Measurements from ENCODE around the gene JMJD4. TPM values are rescaled to one million over a fixed set of nuclear protein-coding genes. Genes with fewer than 3 reads are reported as not detected.

JMJD4 gene
- total RNA-seq, 1 experiment from 2014 or later = 14.3 TPM

DNA sequence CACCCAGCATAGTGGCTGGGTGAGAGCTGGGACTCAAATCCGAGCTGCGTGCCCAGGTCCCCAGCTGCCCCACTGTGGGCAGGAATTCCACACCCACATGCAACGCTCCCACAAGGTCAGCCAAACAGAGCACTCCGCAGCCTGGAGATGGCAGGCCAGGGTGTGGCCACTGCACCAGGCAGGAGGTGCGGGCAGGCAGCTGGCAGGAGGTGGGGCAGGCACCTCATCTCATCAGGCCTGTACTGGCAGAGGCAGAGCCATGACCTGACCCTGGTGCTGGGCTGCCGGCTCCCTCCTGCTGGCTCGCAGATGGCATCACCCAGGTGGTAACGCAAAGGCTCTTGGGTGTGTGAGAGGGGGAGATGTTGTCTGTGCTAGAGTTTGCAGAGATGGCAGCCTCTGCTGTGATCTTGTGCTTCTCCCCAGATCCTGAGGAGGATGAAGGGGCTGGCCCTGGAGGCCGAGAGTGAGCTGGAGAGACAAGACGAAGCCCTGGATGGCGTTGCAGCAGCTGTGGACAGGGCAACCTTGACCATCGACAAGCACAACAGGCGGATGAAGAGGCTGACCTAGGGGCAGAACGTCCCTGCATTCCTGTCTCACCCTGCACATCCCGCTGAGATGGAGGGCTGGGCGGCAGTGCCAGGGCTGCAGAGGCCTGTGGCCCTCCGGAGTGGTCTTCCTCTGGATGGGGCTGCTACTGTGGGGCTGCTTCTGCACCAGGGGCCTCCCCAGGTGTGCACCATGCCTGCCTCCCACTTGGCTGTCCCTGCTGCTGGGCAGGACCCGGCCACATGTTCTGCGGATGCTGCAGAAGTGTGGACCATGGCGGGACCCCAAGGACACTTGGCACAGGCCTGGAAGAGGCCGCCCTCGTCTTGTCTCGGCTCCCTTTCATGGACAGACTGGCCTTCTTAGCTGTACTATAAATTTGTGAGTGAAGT is 45.3 kb upstream of the JMJD4 start:
- POLR2A ChIA-PET = no interaction called here
- 0 out of 4 replicates have a peak, but pooled peaks cover 0 to 3% of the 10 kb centered on the region in 2 experiments for H3K36me3 ChIP-seq (ENCODE audit: control insufficient read depth in 1 of 2, insufficient read depth in 2 of 2, low read length in 2 of 2)
- no peak overlapping the region for H3K4me2 ChIP-seq (ENCODE audit: low read length)
- TF ChIP-seq FOSL1 (IDR thresholded peaks at IDR 0.05; ENCODE audit: low read depth) (no peak), RAD21 (IDR thresholded peaks at IDR 0.05; ENCODE audit: low read depth) (no peak), EGR1 (IDR thresholded peaks at IDR 0.05; ENCODE audit: low read depth) (no peak), TCF7L2 (IDR thresholded peaks at IDR 0.05; ENCODE audit: borderline replicate concordance, extremely low read depth, insufficient read depth, insufficient read length) (no peak), SP1 (IDR thresholded peaks at IDR 0.05; ENCODE audit: low read depth) (no peak), JUND (IDR thresholded peaks at IDR 0.05) (no peak), CBX3 (IDR thresholded peaks at IDR 0.05; ENCODE audit: low read depth) (no peak), ZNF274 (IDR thresholded peaks at IDR 0.05; ENCODE audit: low read depth, low read length) (no peak), YY1 (IDR thresholded peaks at IDR 0.05; ENCODE audit: extremely low read depth, insufficient replicate concordance, low read depth, low read length) (no peak), SRF (IDR thresholded peaks at IDR 0.05; ENCODE audit: low read depth) (no peak)
- TF ChIP-seq, protein P1, sequence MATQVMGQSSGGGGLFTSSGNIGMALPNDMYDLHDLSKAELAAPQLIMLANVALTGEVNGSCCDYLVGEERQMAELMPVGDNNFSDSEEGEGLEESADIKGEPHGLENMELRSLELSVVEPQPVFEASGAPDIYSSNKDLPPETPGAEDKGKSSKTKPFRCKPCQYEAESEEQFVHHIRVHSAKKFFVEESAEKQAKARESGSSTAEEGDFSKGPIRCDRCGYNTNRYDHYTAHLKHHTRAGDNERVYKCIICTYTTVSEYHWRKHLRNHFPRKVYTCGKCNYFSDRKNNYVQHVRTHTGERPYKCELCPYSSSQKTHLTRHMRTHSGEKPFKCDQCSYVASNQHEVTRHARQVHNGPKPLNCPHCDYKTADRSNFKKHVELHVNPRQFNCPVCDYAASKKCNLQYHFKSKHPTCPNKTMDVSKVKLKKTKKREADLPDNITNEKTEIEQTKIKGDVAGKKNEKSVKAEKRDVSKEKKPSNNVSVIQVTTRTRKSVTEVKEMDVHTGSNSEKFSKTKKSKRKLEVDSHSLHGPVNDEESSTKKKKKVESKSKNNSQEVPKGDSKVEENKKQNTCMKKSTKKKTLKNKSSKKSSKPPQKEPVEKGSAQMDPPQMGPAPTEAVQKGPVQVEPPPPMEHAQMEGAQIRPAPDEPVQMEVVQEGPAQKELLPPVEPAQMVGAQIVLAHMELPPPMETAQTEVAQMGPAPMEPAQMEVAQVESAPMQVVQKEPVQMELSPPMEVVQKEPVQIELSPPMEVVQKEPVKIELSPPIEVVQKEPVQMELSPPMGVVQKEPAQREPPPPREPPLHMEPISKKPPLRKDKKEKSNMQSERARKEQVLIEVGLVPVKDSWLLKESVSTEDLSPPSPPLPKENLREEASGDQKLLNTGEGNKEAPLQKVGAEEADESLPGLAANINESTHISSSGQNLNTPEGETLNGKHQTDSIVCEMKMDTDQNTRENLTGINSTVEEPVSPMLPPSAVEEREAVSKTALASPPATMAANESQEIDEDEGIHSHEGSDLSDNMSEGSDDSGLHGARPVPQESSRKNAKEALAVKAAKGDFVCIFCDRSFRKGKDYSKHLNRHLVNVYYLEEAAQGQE (IDR thresholded peaks at IDR 0.05; ENCODE audit: low read depth) = no peak
- TF ChIP-seq, protein P2, sequence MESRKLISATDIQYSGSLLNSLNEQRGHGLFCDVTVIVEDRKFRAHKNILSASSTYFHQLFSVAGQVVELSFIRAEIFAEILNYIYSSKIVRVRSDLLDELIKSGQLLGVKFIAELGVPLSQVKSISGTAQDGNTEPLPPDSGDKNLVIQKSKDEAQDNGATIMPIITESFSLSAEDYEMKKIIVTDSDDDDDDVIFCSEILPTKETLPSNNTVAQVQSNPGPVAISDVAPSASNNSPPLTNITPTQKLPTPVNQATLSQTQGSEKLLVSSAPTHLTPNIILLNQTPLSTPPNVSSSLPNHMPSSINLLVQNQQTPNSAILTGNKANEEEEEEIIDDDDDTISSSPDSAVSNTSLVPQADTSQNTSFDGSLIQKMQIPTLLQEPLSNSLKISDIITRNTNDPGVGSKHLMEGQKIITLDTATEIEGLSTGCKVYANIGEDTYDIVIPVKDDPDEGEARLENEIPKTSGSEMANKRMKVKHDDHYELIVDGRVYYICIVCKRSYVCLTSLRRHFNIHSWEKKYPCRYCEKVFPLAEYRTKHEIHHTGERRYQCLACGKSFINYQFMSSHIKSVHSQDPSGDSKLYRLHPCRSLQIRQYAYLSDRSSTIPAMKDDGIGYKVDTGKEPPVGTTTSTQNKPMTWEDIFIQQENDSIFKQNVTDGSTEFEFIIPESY (IDR thresholded peaks at IDR 0.05; ENCODE audit: extremely low read depth, insufficient replicate concordance, low read length) = no peak
- TF ChIP-seq, protein P3, sequence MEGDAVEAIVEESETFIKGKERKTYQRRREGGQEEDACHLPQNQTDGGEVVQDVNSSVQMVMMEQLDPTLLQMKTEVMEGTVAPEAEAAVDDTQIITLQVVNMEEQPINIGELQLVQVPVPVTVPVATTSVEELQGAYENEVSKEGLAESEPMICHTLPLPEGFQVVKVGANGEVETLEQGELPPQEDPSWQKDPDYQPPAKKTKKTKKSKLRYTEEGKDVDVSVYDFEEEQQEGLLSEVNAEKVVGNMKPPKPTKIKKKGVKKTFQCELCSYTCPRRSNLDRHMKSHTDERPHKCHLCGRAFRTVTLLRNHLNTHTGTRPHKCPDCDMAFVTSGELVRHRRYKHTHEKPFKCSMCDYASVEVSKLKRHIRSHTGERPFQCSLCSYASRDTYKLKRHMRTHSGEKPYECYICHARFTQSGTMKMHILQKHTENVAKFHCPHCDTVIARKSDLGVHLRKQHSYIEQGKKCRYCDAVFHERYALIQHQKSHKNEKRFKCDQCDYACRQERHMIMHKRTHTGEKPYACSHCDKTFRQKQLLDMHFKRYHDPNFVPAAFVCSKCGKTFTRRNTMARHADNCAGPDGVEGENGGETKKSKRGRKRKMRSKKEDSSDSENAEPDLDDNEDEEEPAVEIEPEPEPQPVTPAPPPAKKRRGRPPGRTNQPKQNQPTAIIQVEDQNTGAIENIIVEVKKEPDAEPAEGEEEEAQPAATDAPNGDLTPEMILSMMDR (IDR thresholded peaks at IDR 0.05 in 2 of 3, conservative IDR thresholded peaks at IDR 0.05 in 1 of 3; ENCODE audit: borderline replicate concordance in 1 of 3, insufficient read depth in 1 of 3, low read depth in 2 of 3, low read length in 2 of 3) = no peak
- TF ChIP-seq, protein P4, sequence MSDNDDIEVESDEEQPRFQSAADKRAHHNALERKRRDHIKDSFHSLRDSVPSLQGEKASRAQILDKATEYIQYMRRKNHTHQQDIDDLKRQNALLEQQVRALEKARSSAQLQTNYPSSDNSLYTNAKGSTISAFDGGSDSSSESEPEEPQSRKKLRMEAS (IDR thresholded peaks at IDR 0.05) = no peak
- H2AFZ ChIP-seq (ENCODE audit: low read depth, low read length, poor library complexity, severe bottlenecking) = no peak overlapping the region
- no TSS peak for BruUV-seq (replicated peaks)
- intact Hi-C loops (cut with micrococcal nuclease) = no loop called here
- no peak for ATAC-seq
- no peak overlapping the region for H3K4me3 ChIP-seq (replicated peaks in 1 of 2; ENCODE audit: low read depth in 1 of 2, low read length in 2 of 2)
- H3K27me3 ChIP-seq (ENCODE audit: insufficient read depth, low read length) = no peaks in the 10 kb centered on the region
- no peak overlapping the region for H3K9ac ChIP-seq (ENCODE audit: low read length)
- H3K27ac ChIP-seq (ENCODE audit: low read depth, low read length) = no peak overlapping the region
- CTCF ChIA-PET = no interaction called here
- no peaks in the 10 kb centered on the region for H4K20me1 ChIP-seq (ENCODE audit: insufficient read depth)
- no peaks in the 10 kb centered on the region for H3K9me3 ChIP-seq (ENCODE audit: control insufficient read depth in 1 of 2, insufficient read depth in 1 of 2, low read depth in 1 of 2, low read length in 2 of 2)
- no peaks in the 10 kb centered on the region for H3K4me1 ChIP-seq (ENCODE audit: control insufficient read depth in 1 of 2, insufficient read depth in 2 of 2, low read length in 2 of 2)
- no peaks in the 10 kb centered on the region for H3K9me2 ChIP-seq (ENCODE audit: insufficient read depth)
- RAD21 ChIA-PET (ENCODE audit: low non-redundant PET in 1 of 2, low total read pairs in 2 of 2, uncharacterized antibody in 2 of 2, unreplicated experiment in 2 of 2) = no interaction called here
- DNase-seq (ENCODE audit: low read depth, low spot score) = no peak
- no peaks in the 10 kb centered on the region for H3K79me2 ChIP-seq (ENCODE audit: insufficient read depth, low read length)
